GM15510 (cell line): ENCODE measurements around the gene C19orf25.

Experiments used
- POLR2A ChIP-seq: IDR thresholded peaks from 3 replicates; pipeline ENCODE4 v1.6.1; 2011; ENCODE audit warnings: borderline replicate concordance; ENCODE audit not compliant: insufficient read length; ENCODE audit errors: extremely low read depth

C19orf25 gene

DNA sequence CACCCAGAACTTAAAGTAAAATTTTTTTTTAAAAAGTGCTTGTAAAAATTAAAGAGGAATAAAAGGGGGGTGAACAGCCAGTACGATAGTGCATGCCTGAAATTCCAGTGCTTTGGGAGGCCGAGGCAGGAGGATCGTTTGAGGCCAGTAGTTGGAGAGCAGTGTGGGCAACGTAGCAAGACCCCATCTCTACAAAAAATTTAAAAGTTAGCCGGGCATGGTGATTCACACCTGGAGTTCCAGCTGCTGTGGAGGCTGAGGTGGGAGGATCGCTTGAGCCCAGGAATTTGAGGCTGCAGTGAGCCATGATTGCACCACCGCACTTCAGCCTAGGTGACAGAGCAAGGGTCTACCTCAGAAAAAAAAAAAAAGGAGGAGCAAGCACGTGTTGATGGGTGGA, 26.0 kb upstream of the C19orf25 start:
- no peak for TF ChIP-seq POLR2A

DNA sequence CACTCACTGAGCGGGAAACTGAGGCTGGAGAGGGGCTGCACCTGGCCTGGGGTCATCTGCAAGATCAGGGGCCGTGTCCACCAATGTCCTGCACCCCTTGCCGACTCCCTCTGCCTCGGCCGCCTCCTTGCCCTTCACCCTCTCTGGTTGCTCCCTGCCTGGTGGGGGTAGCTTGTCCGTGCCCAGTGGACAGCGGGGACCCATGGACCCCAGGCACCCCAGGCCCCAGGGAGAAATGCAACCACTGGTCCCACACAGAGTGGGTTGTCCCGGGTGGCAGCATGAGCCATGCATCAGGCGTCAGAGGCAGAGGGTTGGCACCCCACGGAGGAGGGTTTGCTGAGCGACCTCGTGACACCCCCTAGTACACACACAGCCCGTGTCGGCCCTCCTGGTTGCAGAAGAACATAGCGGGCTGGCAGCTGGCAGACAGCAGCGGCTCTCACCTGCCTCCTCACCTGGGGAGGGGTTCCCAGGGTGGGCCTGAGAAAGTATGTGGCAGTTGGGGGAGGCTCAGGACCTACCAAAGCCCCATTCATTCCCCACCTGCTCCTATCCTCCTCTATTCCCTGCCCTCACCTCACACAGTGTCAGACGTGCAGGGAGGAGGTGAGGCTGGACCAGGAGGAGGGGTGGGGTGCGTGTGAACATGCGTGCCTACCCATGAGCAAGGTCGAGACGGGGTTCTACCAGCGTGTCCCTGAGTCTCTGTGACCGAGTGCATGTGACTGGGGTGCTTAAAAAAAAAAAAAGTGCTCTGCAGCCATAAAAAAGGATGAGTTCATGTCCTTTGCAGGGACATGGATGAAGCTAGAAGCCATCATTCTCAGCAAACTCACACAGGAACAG, 25.1 kb upstream of the C19orf25 start:
- TF ChIP-seq POLR2A, result no peak

DNA sequence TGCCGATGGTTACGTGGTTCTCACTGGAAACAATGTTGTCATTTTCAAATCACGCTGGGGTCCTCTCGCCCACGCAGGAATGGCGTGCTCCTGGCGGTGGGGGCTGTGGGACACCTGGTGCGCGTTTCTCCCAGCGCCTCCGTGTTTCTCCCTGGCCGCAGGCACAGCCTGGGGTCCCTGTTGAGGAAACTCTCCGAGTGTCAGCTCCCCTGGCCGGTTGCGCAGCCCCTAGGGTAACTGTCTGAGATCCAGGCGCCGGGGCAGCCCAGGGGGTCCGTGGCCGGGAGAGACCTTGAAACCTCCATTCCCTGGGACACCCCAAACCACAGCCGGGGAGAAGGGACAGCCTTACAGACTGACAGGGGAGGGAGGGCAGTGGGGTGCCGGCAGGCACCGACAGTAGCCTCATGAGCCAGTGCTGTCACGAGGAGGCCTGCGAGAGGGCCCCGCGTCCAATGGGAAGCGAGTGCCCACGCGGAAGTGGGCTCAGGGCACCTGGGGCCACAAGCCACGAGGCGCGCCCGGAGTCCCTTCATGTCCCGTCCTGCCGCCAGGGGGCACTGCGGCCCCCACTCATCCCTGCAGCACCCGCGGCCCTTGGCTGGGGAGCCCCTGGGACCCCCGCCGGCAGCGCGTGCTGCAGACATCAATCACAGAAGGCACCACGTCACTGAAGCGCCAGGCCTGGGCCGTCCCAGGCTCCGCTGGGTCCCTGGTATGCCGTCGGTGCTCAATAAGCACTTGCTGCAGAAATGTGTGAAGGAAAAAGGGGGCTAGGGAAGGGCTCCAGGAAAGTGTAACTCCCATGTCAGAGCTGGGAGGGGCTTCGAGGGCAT, 24.3 kb upstream of the C19orf25 start:
- TF ChIP-seq POLR2A, result no peak

GRCh38 chr19:1502433-1503088, 23.5 kb upstream of the C19orf25 start:
- no peak for TF ChIP-seq POLR2A

DNA sequence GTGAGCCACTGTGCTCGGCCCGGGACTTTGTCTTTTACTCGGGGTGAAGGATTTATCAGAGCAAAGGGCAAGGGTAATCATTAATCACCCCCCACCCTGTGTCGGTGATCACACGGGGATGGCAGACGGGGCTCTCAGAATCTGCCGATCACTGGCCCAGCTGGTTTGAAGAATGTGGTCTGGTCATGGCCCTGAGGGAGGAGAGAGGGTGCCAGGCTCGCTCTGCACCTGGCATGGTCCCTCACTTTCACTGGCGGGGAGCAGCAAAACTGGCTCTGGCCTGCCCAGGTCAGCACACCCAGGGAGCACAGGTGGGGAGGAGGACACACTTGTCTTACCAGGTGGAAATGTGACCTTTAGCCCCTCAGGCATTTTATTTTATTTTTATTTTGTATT, 22.2 kb upstream of the C19orf25 start:
- TF ChIP-seq POLR2A, result no peak

DNA sequence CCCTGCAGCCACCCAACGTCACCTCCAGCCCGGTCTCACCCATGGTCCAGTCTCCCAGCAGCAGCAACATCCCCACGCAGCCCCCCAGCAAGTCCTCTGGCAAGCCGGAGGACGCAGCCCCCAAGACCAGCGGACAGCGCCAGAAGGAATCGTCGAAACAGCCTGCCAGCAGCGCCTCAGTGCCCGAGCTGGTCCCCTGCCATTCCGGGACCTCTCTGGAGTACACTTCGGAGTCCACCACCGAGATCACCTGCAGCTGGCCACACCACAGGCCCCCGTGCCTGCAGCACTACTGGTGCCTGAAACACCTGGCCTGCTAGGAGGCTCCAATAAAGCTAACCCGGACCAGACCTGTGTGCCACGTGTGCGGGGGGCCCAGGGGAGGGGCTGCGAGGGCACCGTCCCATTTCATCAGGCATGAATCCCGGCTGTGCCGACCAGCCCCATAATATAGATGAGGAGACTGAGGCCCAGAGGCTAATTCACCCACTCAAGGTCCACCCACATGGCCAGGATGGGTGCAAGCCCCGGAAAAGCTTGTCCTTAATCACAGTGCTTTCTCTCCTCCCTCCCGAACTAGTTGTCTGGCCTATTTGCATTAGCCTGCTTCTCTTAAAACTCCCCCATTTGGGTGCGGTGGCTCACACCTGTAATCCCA, 18.7 kb upstream of the C19orf25 start:
- TF ChIP-seq POLR2A, result no peak

DNA sequence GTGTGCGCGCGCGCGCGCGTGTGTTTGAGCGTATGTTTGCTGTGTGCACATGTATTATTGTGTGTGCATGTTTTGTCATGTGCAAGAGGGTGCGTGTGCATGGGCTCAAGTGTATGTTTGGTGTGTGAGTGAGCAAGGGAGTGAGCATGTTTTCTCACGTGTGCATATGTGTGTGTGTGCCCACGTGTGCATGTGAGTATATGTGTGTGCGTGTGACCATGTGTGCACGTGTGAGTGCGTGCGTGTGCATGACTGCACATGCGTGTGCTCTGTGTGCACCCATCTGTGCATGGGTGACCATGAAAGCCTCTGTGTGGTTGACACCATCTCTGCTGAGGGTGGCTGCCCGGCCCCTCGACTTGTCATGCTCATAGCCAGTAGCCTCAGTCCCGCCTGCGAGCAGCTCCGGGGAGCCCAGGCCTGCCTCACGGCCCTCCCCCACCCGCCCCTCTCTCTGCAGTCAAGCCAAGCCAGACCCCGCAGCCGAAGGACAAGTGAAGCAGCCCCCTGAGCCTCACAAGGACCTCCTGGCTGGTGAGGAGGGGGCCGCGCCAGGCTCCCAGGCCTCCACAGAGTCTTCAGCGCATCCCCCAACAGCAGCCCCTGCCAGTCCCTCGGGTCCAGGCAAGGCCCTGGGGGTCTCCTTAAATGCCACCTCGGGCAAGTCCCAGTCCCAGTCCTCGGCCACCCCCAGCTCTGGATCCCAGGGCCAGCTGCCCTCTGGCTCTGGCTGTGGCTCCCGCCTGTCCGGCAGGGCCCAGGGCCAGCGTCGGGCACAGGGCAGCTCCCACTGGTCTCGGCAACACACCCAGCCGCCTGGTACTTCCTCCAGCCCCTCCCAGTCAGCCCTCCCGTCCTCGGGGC, 17.9 kb upstream of the C19orf25 start:
- TF ChIP-seq POLR2A, result no peak

DNA sequence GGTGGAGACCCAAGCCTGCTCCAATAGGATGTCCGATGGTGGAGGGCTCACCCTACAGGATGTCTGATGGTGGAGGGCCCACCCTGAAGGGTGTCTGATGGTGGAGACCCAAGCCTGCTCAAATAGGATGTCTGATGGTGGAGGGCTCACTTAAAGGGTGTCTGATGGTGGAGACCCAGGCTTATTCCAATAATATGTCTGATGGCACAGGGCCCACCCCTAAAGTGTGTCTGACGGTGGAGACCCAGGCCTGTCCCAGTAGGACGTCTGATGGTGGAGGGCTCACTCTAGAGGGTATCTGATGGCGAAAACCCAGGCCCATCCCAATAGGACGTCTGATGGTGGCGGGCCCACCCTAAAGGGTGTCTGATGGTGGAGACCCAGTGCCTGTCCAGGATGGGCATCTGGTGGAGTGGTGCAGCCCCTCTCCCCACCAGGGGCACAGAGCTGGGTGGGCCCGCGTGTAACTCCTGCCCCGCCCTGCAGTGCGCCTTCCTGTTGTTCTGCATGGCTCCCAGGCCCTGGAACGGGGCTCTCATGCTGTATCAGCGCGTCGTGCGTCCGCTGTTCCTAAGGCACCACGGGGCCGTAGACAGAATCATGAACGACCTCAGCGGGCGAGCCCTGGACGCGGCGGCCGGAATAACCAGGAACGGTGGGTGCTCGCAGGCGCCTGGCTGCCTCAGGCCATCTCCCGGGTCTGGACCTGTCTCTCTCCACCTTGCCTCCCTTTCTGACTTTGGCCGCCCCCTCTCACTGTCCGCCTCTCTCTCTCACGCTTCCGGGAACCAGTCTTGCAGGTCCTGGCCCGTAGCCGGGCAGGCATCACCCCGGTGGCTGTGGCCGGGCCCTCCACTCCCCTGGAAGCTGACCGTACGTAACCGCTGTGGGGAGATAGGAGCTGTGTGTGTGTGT, 17.0 kb upstream of the C19orf25 start:
- TF ChIP-seq POLR2A, result no peak

- TF ChIP-seq POLR2A, result no peak
These were observed 16.2 kb upstream of the C19orf25 start for GRCh38 chr19:1495051-1495798.

GRCh38 chr19:1494115-1494815, 15.2 kb upstream of the C19orf25 start:
- no peak for TF ChIP-seq POLR2A

DNA sequence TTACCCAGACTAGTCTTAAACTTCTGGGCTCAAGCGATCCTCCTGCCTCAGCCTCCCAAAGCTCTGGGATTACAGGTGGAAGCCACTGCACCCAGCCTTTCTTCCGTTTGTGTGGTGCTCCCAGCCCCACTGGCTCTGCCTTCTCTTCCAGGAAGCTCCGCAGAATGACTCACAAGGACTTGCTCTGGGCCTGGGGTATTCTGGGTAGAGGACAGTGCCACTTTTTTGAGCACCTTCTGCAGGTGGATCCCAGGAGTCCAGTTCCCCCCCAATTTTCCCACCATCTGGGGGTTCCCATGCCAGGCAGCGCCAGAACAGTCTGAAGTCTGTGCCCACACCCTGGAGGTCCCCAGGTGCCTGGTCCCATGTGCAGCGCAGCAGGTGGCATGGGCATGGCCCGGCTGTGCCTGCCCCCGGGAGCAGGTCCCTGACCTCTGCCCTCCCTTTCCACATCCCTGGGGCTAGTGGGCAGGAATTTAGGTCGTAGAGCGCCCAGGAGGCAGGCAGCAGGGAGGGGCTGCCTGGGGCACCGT, 13.5 kb upstream of the C19orf25 start:
- TF ChIP-seq POLR2A, result no peak
